ENCODE data around the gene NAT16. TPM values are rescaled to one million over a fixed set of nuclear protein-coding genes. Genes with fewer than 3 reads are reported as not detected.

Gene NAT16
- total and polyA plus RNA-seq, 10 donors: not detected

GRCh38 chr7:101168412-101169049, 11.6 kb downstream of the NAT16 start:
- peaks cover 54 to 84% (median 69%) of the 10 kb centered on the region in 6 donors for H3K4me1 ChIP-seq
- H3K27me3 ChIP-seq (replicated peaks in 1 of 7): peaks cover 19 to 100% (median 100%) of the 10 kb centered on the region in 7 donors
- no peak overlapping the region for H3K27ac ChIP-seq
- H3K36me3 ChIP-seq: no peaks in the 10 kb centered on the region
- WGBS, 5 donors: 2 to 7% (median 3%) methylated on average over 6 of the region's 6 CpGs
- no peak overlapping the region for H3K4me3 ChIP-seq
- H3K9me3 ChIP-seq: peaks cover 0 to 6% (median 0%) of the 10 kb centered on the region in 8 donors
- TF ChIP-seq POLR2A (IDR thresholded peaks at IDR 0.05) (no peak), POLR2AphosphoS5 (IDR thresholded peaks at IDR 0.05) (no peak), CTCF (IDR thresholded peaks at IDR 0.05 in 8 of 11, conservative IDR thresholded peaks at IDR 0.05 in 3 of 11) (no peak)
- intact Hi-C loops (cut with DNase I; ENCODE audit: low total_unique reads): no loop called here
- DNase-seq: no peak

GRCh38 chr7:101167645-101168411, 12.3 kb downstream of the NAT16 start:
- Histone ChIP-seq H3K4me3 (no peak overlapping the region), H3K4me1 (peaks cover 47 to 84% (median 69%) of the 10 kb centered on the region in 6 donors), H3K27me3 (replicated peaks in 1 of 7) (peaks cover 16 to 100% (median 100%) of the 10 kb centered on the region in 7 donors), H3K27ac (no peak overlapping the region), H3K9me3 (peaks cover 0 to 6% (median 0%) of the 10 kb centered on the region in 8 donors), H3K36me3 (no peaks in the 10 kb centered on the region)
- 3 to 12% (median 6%) methylated on average over 12 of the region's 12 CpGs for WGBS, 5 donors
- DNase-seq: no peak
- TF ChIP-seq POLR2A (IDR thresholded peaks at IDR 0.05): no peak
- no peak for TF ChIP-seq POLR2AphosphoS5 (IDR thresholded peaks at IDR 0.05)
- TF ChIP-seq CTCF (IDR thresholded peaks at IDR 0.05 in 8 of 11, conservative IDR thresholded peaks at IDR 0.05 in 3 of 11): no peak
- intact Hi-C loops (cut with DNase I; ENCODE audit: low total_unique reads): no loop called here

DNA sequence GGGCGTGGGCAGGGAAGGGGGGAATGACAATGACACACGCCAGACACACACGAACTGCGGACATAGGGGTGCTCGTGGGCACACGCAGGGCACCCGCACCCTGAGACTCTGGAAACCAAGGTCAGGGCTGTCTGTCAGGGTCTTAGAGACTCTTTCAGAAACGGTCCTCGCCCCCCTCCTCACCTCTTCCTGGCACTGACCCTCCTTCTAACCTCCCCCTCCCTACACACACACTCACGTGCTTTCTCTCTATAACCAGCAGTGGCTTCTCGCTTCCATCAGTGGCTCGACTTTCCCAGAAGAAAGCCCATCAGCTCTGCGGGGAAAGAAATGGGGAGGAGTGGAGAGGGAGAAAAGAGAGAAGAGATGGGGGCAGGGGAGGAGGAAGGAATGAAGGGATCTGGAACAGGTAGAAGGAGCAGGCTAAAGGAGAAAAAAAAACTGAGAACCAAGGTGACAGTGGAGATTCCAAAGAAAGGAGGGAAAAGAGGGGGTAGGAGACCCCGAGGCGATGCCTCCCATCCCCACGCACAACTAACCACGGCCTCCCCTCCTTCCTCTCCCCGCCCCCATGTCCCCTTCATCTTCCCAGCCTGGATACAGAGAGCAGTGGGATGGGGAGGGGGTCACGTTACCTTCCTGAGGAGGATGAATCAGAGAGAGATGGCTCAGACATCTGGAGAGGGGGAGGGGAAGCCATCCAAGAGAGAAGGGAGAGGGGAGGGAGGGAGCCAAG, 13.0 kb downstream of the NAT16 start:
- no peak overlapping the region for H3K27ac ChIP-seq
- 1 to 2% (median 2%) methylated on average over 18 to 19 of the region's 19 CpGs for WGBS, 5 donors
- no peak for DNase-seq
- peaks cover 0 to 6% (median 0%) of the 10 kb centered on the region in 8 donors for H3K9me3 ChIP-seq
- H3K4me1 ChIP-seq: peaks cover 45 to 84% (median 69%) of the 10 kb centered on the region in 6 donors
- no peaks in the 10 kb centered on the region for H3K36me3 ChIP-seq
- intact Hi-C loops (cut with DNase I; ENCODE audit: low total_unique reads): no loop called here
- TF ChIP-seq POLR2AphosphoS5 (IDR thresholded peaks at IDR 0.05): no peak
- no peak for TF ChIP-seq POLR2A (IDR thresholded peaks at IDR 0.05)
- TF ChIP-seq CTCF (IDR thresholded peaks at IDR 0.05 in 8 of 11, conservative IDR thresholded peaks at IDR 0.05 in 3 of 11): no peak
- peaks cover 9 to 100% (median 100%) of the 10 kb centered on the region in 7 donors for H3K27me3 ChIP-seq (replicated peaks in 1 of 7)
- H3K4me3 ChIP-seq: no peak overlapping the region

GRCh38 chr7:101166648-101166908, 13.5 kb downstream of the NAT16 start:
- intact Hi-C loops (cut with DNase I; ENCODE audit: low total_unique reads): no loop called here
- peaks cover 0 to 6% (median 0%) of the 10 kb centered on the region in 8 donors for H3K9me3 ChIP-seq
- no peak overlapping the region for H3K4me3 ChIP-seq
- H3K27me3 ChIP-seq (replicated peaks in 1 of 7): peaks cover 5 to 100% (median 95%) of the 10 kb centered on the region in 7 donors
- H3K4me1 ChIP-seq: peaks cover 41 to 83% (median 64%) of the 10 kb centered on the region in 6 donors
- H3K27ac ChIP-seq: no peak overlapping the region
- 0 to 5% (median 3%) methylated on average over 9 to 11 of the region's 11 CpGs for WGBS, 5 donors
- H3K36me3 ChIP-seq: no peaks in the 10 kb centered on the region
- TF ChIP-seq CTCF (IDR thresholded peaks at IDR 0.05 in 8 of 11, conservative IDR thresholded peaks at IDR 0.05 in 3 of 11): no peak
- no peak for TF ChIP-seq POLR2AphosphoS5 (IDR thresholded peaks at IDR 0.05)
- DNase-seq: no peak
